ENCODE measurements around the gene UFSP2.

Gene UFSP2

DNA sequence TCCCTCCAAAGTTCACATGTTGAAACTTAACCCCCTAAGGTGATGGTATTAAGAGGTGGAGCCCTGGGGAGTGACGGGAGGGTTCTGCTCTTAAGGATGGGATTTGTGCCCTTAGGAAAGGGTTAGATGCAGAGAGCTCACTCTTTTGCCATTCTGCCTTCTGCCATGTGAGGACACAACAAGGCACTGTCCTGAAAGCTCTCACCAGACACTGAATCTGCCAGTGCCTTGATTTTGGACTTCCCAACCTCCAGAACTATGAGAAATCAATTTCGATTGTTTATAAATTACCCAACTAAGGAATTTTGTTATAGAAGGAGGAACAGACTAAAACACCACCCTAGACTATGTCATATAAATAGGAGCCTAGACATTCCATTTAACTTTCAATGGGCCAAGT lies 41.7 kb downstream of the UFSP2 start:
- no peak for DNase-seq
- no peak for ATAC-seq (replicated peaks)
- Mint-ChIP-seq H3K4me1 (peaks cover 3 to 14% of the 10 kb centered on the region in 2 donors), H3K4me3 (no peak overlapping the region), H3K36me3 (peaks cover 12 to 38% of the 10 kb centered on the region in 2 donors), H3K27me3 (no peaks in the 10 kb centered on the region), H3K27ac (peak overlapping the region; percentile 42), H3K9me3 (peaks cover 6% of the 10 kb centered on the region in 2 donors)

DNA sequence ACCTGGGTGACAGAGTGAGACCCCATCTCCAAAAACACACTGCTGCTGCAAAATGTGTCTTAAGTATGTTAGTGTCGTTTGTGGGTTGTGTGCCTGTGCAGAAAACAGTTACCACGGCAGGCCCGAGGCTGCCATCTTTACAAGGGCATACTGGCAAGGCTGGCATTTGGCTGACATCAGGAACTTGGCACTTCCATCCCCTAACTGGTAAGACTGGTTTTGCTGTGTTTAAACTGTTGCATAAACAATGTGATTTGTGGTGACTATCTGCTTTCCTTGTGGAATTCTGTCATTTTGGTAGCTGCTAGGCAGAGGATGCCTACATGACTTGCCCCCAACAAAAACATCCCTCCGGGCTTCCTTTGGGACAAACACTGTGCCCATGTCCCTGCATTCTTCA lies 42.3 kb downstream of the UFSP2 start:
- ATAC-seq (replicated peaks): no peak
- H3K36me3 Mint-ChIP-seq: peaks cover 14 to 40% of the 10 kb centered on the region in 2 donors
- H3K4me3 Mint-ChIP-seq: no peak overlapping the region
- no peak for DNase-seq
- H3K27me3 Mint-ChIP-seq: no peaks in the 10 kb centered on the region
- H3K4me1 Mint-ChIP-seq: peaks cover 3 to 14% of the 10 kb centered on the region in 2 donors
- H3K27ac Mint-ChIP-seq: no peak overlapping the region
- peaks cover 6% of the 10 kb centered on the region in 2 donors for H3K9me3 Mint-ChIP-seq

DNA sequence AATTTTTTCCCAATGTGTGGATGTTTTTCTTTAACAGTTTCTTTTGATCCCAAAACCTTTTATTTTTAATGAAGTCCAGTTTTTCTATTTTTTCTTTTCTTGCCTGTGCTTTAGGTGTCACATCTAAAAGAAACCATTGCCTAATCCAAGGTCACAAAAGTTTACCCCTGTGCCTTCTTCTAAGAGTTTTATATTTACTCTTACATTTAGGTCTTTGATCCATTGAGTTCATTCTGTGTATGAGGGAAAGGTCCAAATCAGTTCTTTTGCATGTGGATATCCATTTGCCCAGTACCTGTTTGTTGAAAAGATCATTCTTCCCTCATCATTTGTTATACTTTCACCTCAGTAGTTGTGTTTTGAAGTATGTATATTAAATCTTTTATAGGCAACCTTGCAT lies 43.0 kb downstream of the UFSP2 start:
- DNase-seq (no peak), ATAC-seq (replicated peaks) (no peak)
- peaks cover 17 to 38% of the 10 kb centered on the region in 2 donors for H3K36me3 Mint-ChIP-seq
- no peak overlapping the region for H3K27ac Mint-ChIP-seq
- peaks cover 6% of the 10 kb centered on the region in 2 donors for H3K9me3 Mint-ChIP-seq
- no peaks in the 10 kb centered on the region for H3K27me3 Mint-ChIP-seq
- no peak overlapping the region for H3K4me3 Mint-ChIP-seq
- peaks cover 3 to 14% of the 10 kb centered on the region in 2 donors for H3K4me1 Mint-ChIP-seq

DNA sequence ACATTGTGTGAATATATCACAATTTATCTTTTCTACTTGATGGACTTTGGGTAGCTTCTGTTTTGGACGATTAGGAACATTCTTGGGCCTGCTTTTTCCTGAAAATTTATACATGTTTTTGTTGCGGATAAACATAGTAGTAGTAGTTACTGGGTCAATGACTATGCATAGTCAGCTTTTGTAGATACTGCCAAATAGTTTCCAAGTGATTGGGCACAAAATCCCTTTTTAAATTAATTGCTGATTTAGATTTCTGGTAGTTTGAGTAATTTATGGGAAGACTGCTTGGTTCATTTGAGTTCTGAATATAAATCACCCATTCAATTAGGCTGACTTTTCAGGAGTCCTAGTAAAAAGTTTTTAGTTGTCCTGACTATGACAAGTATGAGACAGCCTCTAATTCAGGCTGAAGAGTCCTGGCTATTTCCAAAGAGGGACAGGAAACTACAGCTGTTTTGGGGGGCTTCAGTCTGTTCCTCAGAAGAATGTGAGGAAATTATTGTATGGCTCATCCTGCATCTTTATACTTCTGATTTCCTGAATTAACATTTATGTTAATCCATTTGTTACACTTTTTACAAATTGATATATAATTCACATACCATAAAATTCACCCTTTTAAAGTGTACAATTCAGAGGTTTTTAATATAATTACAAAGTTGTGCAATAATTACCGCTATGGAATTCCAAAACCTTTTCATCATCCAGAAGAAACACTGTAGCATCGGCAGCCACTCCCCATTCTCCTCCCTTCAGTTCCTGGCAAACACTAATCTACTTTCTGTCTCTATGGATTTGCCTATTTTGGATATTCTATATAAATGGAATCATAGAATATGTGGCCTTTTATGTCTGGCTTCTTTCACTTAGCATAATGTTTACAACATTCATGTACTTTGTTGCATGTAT lies 44.2 kb downstream of the UFSP2 start:
- Mint-ChIP-seq H3K9me3 (peaks cover 6% of the 10 kb centered on the region in 2 donors), H3K36me3 (peaks cover 18 to 44% of the 10 kb centered on the region in 2 donors), H3K4me3 (no peak overlapping the region), H3K27ac (peak overlapping the region; percentile 42), H3K4me1 (peaks cover 3 to 14% of the 10 kb centered on the region in 2 donors), H3K27me3 (no peaks in the 10 kb centered on the region)
- no peak for DNase-seq
- no peak for ATAC-seq (replicated peaks)

DNA sequence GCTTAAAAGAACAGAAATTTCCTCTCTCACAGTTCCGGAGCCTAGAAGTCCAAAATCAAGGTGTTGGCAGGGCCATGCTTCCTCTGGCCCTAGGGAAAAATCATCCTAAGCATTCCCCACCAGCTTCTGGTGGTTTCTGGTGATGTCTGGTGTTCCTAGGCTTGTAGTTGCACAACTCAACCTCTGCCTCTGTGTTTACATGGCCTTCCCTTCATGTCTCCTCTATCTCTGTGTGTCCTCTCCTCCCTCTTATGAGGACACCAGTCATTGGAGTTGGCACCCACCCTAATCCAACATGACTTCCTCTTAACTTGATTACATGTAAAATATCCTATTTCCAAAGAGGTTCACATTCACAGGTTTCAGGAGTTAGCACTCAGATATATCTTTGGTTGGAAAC lies 45.4 kb downstream of the UFSP2 start:
- ATAC-seq (replicated peaks): no peak
- peaks cover 6% of the 10 kb centered on the region in 2 donors for H3K9me3 Mint-ChIP-seq
- no peak overlapping the region for H3K27ac Mint-ChIP-seq
- no peaks in the 10 kb centered on the region for H3K27me3 Mint-ChIP-seq
- peaks cover 3 to 10% of the 10 kb centered on the region in 2 donors for H3K4me1 Mint-ChIP-seq
- peaks cover 19 to 49% of the 10 kb centered on the region in 2 donors for H3K36me3 Mint-ChIP-seq
- no peak for DNase-seq
- no peak overlapping the region for H3K4me3 Mint-ChIP-seq

DNA sequence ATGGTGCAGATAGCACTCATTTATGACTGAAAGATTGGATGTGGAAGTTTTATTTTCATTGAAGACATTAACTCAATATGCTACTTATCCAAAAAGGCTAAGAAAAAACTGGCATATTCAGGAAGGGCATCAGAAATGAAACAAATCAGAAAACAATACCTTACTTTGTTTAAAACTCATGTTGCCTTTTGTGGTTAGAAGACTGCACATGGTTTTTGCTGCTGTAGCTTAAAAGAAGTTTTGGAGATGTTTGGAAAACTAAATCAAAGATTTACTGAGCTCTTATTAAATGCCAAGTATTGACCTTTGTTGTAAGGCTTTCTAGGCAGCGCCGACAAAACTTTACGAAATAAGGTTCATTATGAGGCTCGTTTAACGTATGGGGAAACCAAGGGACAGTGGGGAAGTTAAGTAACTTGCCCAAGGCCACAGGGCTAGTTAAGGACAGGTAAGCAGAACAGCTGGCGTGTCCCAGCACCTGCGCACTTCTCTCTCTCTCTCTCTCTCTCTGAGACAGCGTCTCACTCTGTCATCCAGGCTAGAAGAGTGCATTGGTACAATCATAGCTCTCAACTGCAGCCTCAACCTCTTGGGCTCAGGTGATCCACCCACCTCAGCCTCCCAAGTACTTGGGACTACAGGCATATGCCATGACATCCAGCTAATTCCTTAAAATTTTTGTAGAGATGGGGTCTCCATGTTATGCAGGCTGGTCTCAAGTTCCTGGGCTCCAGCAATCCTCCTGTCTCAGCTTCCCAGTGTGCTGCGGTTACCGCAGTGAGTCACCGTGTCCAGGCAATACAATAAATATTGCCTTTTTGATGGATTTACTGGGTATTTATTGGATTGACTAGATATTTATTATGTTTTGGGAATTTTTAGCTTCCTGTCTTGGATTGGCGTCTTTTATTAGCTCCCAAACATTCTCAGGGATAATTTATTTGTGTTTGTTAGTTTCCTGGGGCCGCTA lies 46.2 kb downstream of the UFSP2 start:
- no peaks in the 10 kb centered on the region for H3K27me3 Mint-ChIP-seq
- DNase-seq (no peak), ATAC-seq (replicated peaks) (no peak)
- H3K4me1 Mint-ChIP-seq: peaks cover 0 to 3% of the 10 kb centered on the region in 2 donors
- H3K36me3 Mint-ChIP-seq: peaks cover 19 to 54% of the 10 kb centered on the region in 2 donors
- H3K9me3 Mint-ChIP-seq: peaks cover 6% of the 10 kb centered on the region in 2 donors
- H3K27ac Mint-ChIP-seq: no peak overlapping the region
- no peak overlapping the region for H3K4me3 Mint-ChIP-seq

DNA sequence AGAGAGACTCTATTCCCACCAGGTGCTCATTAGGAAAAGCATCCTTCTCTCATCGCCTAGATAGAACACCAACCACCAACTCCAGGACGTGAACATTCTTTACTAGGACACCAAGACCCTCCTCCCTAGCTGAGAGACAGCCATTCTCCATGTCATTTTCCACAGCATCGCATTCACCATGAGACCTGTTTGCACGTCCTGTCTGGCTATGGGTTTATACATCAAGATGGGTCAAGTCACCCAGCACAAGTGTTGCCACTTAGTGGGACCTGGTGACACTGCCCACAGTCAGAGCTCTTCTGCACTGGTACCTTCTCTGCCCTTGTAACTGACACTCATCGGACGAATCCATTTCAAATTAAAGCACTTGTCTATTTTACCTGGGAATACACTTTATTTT lies 47.5 kb downstream of the UFSP2 start:
- H3K27me3 Mint-ChIP-seq: no peaks in the 10 kb centered on the region
- peaks cover 6% of the 10 kb centered on the region in 2 donors for H3K9me3 Mint-ChIP-seq
- DNase-seq (no peak), ATAC-seq (replicated peaks) (no peak)
- peaks cover 19 to 52% of the 10 kb centered on the region in 2 donors for H3K36me3 Mint-ChIP-seq
- no peak overlapping the region for H3K27ac Mint-ChIP-seq
- H3K4me3 Mint-ChIP-seq: no peak overlapping the region
- no peaks in the 10 kb centered on the region for H3K4me1 Mint-ChIP-seq

DNA sequence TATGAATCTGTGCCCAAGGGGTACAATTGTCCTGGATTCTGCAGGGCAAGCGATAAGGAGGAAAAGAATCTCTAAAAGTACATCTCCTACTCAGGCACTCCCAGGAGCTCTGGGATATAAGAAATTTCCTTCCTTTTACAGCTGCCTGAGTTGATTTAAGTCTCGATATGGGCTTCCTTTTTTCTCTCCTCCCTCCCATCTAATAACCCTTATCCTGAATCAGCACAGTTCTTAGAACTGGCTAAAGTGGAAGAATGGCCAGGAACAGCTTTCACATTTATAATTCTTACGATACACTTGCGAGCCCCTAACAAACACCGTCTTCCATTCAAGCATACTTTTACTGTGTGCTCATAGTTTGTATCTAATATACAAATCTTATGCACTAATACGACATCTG lies 51.2 kb downstream of the UFSP2 start:
- no peak for DNase-seq
- Mint-ChIP-seq H3K9me3 (no peaks in the 10 kb centered on the region), H3K27me3 (no peaks in the 10 kb centered on the region), H3K4me1 (no peaks in the 10 kb centered on the region), H3K27ac (no peak overlapping the region), H3K36me3 (peaks cover 11 to 46% of the 10 kb centered on the region in 2 donors), H3K4me3 (no peak overlapping the region)
- no peak for ATAC-seq (replicated peaks)

DNA sequence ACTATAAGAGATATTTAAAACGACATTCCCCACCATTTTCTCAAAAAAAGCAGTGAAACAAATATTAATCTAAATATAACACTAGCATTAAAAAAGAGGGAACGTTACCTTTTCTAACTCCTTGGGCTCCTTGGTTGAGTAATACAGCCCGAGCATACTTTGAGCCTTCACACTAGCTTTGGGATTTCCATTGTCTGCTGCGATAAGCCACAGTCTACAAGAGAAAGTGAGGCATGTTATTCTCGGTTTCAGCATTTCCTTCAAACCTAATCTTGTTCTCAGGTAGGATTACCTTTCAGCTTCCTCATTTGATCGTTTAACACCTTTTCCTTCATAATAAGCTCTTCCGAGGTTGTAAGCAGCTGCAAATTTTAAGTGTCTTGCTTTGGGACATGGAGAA lies 51.7 kb downstream of the UFSP2 start:
- ATAC-seq (replicated peaks) (no peak), DNase-seq (no peak)
- no peak overlapping the region for H3K4me3 Mint-ChIP-seq
- H3K9me3 Mint-ChIP-seq: no peaks in the 10 kb centered on the region
- H3K4me1 Mint-ChIP-seq: no peaks in the 10 kb centered on the region
- H3K27me3 Mint-ChIP-seq: no peaks in the 10 kb centered on the region
- H3K36me3 Mint-ChIP-seq: peaks cover 11 to 43% of the 10 kb centered on the region in 2 donors
- no peak overlapping the region for H3K27ac Mint-ChIP-seq

DNA sequence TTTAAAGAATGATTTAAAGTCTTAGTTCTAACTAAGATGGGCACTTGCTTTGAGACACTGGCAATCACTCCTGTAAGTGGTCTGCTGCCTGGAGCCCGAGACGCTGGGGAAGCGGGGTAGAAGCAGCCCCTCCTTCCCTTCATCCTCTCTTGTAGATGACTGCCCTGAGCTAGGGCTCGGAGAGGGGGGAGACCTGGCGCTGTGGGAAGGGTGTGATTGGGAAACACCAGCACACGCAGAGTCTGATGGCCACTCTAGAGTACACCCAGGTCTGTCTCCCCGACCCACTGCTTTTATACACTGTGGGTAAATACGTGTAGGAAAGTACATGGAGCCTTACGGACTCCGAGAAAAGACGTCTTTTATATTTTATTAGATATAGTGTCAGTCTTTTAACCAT lies 54.1 kb downstream of the UFSP2 start:
- ATAC-seq (replicated peaks): no peak
- no peak overlapping the region for H3K27ac Mint-ChIP-seq
- no peak overlapping the region for H3K4me3 Mint-ChIP-seq
- no peaks in the 10 kb centered on the region for H3K4me1 Mint-ChIP-seq
- no peaks in the 10 kb centered on the region for H3K27me3 Mint-ChIP-seq
- no peaks in the 10 kb centered on the region for H3K9me3 Mint-ChIP-seq
- no peak for DNase-seq
- H3K36me3 Mint-ChIP-seq: peaks cover 13 to 38% of the 10 kb centered on the region in 2 donors

DNA sequence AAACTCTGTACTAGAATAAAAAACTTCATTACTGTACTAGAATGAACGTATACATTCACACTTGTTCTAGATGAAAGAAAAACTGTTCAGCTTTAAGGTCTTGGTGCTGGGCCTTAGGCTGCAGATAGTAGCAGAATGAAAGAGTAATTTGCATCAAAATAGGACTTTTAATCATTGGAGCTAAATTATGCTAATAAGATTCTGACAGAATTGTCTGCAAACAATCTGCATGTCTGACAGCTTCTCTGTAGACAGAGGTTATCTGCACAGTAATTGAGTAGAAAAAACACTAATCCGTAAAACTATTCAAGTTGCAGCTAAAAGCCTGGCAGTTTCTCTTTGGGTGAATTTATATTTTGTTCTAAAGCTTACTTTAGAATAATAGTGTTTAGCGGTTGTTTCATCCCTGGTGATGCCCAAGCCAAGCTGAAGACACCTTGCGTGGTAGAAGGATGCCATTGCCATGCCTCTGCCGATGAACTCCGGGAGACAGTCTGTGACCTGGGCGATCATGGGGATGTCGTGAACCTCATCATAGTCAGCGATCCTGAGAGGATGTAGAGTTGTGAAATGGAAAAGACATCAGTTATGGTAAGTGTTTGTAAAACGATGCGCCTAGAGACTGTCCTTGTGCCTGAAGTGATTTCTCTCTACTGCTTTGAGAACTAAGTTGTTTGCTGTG lies 55.4 kb downstream of the UFSP2 start:
- no peak overlapping the region for H3K27ac Mint-ChIP-seq
- no peaks in the 10 kb centered on the region for H3K27me3 Mint-ChIP-seq
- DNase-seq (no peak), ATAC-seq (replicated peaks) (no peak)
- H3K36me3 Mint-ChIP-seq: peaks cover 14 to 31% of the 10 kb centered on the region in 2 donors
- H3K4me3 Mint-ChIP-seq: no peak overlapping the region
- H3K4me1 Mint-ChIP-seq: no peaks in the 10 kb centered on the region
- H3K9me3 Mint-ChIP-seq: no peaks in the 10 kb centered on the region

DNA sequence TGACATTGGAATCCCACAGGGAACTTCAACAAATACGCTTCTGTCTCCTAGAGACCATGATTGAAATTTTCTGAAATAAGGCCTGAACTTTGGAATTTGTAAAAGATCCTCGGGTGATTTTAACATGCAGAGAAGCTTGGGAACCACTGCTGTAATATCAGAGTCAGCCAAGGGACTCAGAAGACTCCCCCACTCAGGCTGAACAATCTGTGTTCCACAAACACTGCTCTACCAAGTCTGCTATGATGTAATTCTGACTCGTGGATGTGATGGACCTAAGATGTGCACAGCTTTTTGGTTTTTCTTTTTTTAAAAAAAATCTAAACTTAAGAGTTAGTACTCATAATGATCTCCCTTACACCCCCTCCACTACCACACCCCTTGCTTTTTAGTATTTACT lies 56.0 kb downstream of the UFSP2 start:
- peaks cover 14 to 28% of the 10 kb centered on the region in 2 donors for H3K36me3 Mint-ChIP-seq
- ATAC-seq (replicated peaks) (no peak), DNase-seq (no peak)
- no peaks in the 10 kb centered on the region for H3K4me1 Mint-ChIP-seq
- no peak overlapping the region for H3K27ac Mint-ChIP-seq
- H3K9me3 Mint-ChIP-seq: no peaks in the 10 kb centered on the region
- H3K4me3 Mint-ChIP-seq: no peak overlapping the region
- H3K27me3 Mint-ChIP-seq: no peaks in the 10 kb centered on the region

DNA sequence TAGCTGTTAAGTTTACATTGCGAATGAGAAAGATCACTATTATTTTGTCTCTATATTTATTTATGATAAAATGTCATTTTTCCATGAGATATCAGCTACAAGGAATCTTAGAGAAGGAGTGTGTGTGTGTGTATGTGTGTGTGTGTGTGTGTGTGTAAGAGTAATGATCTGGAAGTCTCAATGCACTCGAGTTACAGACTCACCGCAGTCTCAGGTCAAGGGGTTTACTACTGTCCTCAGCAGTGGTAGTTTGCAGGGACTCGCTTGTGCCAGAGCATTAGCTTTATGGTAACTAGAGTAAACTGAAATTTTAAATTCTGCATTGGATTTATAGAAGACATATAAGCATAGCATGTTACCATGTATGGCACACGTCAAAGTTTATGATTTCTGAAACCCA lies 60.9 kb downstream of the UFSP2 start:
- Mint-ChIP-seq H3K4me3 (no peak overlapping the region), H3K9me3 (no peaks in the 10 kb centered on the region), H3K4me1 (no peaks in the 10 kb centered on the region), H3K36me3 (peaks cover 10 to 12% of the 10 kb centered on the region in 2 donors), H3K27me3 (no peaks in the 10 kb centered on the region), H3K27ac (no peak overlapping the region)
- ATAC-seq (replicated peaks) (no peak), DNase-seq (no peak)

DNA sequence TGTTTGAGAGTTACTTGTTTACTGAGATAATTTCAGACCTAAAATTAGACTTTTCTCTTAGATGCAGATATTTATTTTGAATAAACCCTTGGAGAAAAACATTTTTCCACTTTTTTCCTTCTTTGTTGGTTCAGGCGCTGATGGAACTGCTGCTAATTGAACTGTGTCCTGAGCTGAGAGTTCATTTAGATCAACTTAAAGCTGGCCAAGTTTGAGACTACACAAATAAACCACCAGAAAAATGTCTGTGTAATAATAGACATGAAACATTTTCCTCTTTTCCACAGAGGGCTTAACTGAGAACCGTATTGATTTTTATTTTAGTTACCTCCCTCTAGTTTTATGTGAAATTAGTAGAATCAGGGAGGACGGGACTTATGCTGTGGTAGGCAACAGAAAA lies 62.5 kb downstream of the UFSP2 start:
- Mint-ChIP-seq H3K27ac (no peak overlapping the region), H3K36me3 (peaks cover 9 to 11% of the 10 kb centered on the region in 2 donors), H3K27me3 (no peaks in the 10 kb centered on the region), H3K4me3 (no peak overlapping the region), H3K4me1 (no peaks in the 10 kb centered on the region), H3K9me3 (no peaks in the 10 kb centered on the region)
- DNase-seq: no peak
- no peak for ATAC-seq (replicated peaks)
